Sigmoid colon (tissue), 7 donors: ENCODE results near the gene COG5. TPM values are rescaled to one million over a fixed set of nuclear protein-coding genes. Genes with fewer than 3 reads are reported as not detected.
A peak's percentile ranks its signal among the peaks of the same experiment; 100 is the strongest.

Source experiments
- DNase-seq: peaks from one replicate; pipeline ENCODE4 v3.0.0-alpha.2; 2019
- H3K27ac ChIP-seq, 4 donors: fragments of 200-600 bp; sonication (generic); one replicate each; pipeline ENCODE4 v1.5.1; 2016 to 2019; ENCODE audit warnings: mild to moderate bottlenecking in 1 of 4
- H3K27me3 ChIP-seq, 3 donors: fragments of 200-600 bp; sonication (generic); one replicate each; pipeline ENCODE4 v1.5.1; 2019; ENCODE audit warnings: mild to moderate bottlenecking in 1 of 3
- H3K36me3 ChIP-seq, 4 donors: fragments of 200-600 bp; sonication (generic); one replicate each; pipeline ENCODE4 v1.5.1; 2016 to 2019
- H3K4me1 ChIP-seq, 4 donors: fragments of 200-600 bp; sonication (generic); one replicate each; pipeline ENCODE4 v1.5.1; 2017 to 2019
- H3K4me3 ChIP-seq, 4 donors: fragments of 200-600 bp; sonication (generic); one replicate each; pipeline ENCODE4 v1.5.1; 2017 to 2019; ENCODE audit warnings: mild to moderate bottlenecking in 2 of 4, moderate library complexity in 1 of 4
- H3K9me3 ChIP-seq, 4 donors: fragments of 200-600 bp in 3 of 4; sonication (generic) in 3 of 4; one replicate each; pipeline versions ENCODE4 v1.5.1 to v1.6.1; 2013 to 2019
- EP300 ChIP-seq, 4 donors: sonication (generic); formaldehyde crosslinking; IDR thresholded peaks; one replicate each; pipeline ENCODE4 v1.6.1; 2017; ENCODE audit warnings: antibody characterized with exemption in 4 of 4
- POLR2A ChIP-seq, 2 donors: fragments of 450-650 bp; IDR thresholded peaks; one replicate each; pipeline ENCODE4 v1.6.1; 2016; ENCODE audit warnings: antibody characterized with exemption in 2 of 2, mild to moderate bottlenecking in 2 of 2, moderate library complexity in 2 of 2
- POLR2AphosphoS5 ChIP-seq, 4 donors: sonication (generic); formaldehyde crosslinking; IDR thresholded peaks; one replicate each; pipeline ENCODE4 v1.6.1; 2017; ENCODE audit warnings: antibody characterized with exemption in 4 of 4
- WGBS, 2 donors: extraction: QIAGEN DNeasy Blood & Tissue Kit; methylation state at CpG; one replicate each; pipeline ENCODE4 v1.1.7; 2013; 5-methylcytosine and 5-hydroxymethylcytosine counted together
- intact Hi-C: fragments of 100-400 bp; cut with DNase I; formaldehyde crosslinking; loops from one replicate; pipeline ENCODE4 v1.15.1; 2023
- polyA plus RNA-seq, 3 donors: library from polyadenylated mRNA; stranded (reverse); fragments of 200-250 nt; gene quantifications; one replicate each; pipeline ENCODE4 v1.2.3, GENCODE V29; 2013
- total RNA-seq, 4 donors: library from RNA; depleted of rRNA; stranded (reverse); fragments of >200 nt; gene quantifications; one replicate each; pipeline ENCODE4 v1.1.0, GENCODE V29; 2016
- TF ChIP-seq, protein P1 (sequence below), 4 experiments: fragments of 450-650 bp in 3 of 4; fragments of 200-600 bp in 1 of 4; IDR thresholded peaks; one replicate each; pipeline ENCODE4 v1.5.1; 2016 to 2019; ENCODE audit warnings: antibody characterized with exemption in 4 of 4, mild to moderate bottlenecking in 3 of 4, moderate library complexity in 2 of 4
- donor health status: healthy with polysubstance abuse.
- donor health status: Bipolar disorder and iron deficiency.
- donor health status: healthy.

COG5 gene
- total and polyA plus RNA-seq, 7 donors = 11.0 to 73.4 (median 27.6) TPM

GRCh38 chr7:107180378-107180777 lies 383.3 kb downstream of the COG5 start:
- no peaks in the 10 kb centered on the region for H3K9me3 ChIP-seq
- H3K27me3 ChIP-seq = no peaks in the 10 kb centered on the region
- H3K4me3 ChIP-seq = no peak overlapping the region
- TF ChIP-seq EP300 (IDR thresholded peaks at IDR 0.05) = no peak
- TF ChIP-seq POLR2A (IDR thresholded peaks at IDR 0.05) = no peak
- intact Hi-C loops = no loop called here
- H3K27ac ChIP-seq = peak overlapping the region in 3 of 4 donors; percentile 22 to 44 (median 26)
- no peak for DNase-seq
- H3K4me1 ChIP-seq = peaks cover 0 to 56% (median 43%) of the 10 kb centered on the region in 4 donors
- peaks cover 0 to 56% (median 8%) of the 10 kb centered on the region in 4 donors for H3K36me3 ChIP-seq
- 4 to 27% methylated on average over 1 of the region's 1 CpG for WGBS, 2 donors

DNA sequence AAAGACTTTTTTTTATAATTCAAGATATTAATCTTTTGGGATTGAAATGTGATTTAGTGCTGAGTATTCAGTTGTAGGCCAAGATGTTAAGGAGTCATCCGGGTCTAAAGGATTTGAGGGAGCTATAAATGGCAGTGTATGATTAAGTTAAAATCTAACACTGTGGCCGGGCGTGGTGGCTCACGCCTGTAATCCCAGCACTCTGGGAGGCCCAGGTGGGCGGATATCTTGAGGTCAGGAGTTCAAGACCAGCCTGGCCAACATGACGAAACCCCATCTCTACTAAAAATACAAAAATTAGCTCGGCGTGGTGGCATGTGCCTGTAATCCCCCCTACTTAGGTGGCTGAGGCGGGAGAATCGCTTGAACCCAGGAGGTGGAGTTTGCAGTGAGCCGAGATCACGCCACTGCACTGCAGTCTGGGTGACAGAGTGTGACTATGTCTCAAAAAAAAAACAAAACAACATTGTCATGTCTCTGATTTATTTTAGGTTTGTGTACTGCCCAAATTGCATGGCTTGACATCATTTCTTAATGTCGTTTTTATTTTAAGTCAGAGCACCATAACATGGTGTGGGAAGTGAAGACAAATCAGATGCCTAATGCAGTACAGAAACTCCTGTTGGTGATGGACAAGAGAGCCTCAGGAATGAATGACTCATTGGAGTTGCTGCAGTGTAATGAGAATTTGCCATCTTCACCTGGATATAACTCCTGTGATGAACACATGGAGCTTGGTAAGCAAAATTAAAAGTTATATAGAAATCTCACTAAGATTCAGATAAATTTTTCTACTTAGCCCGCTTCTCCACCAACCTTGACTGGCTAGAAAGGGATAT lies 384.2 kb downstream of the COG5 start:
- TF ChIP-seq POLR2A (IDR thresholded peaks at IDR 0.05) = no peak
- TF ChIP-seq POLR2AphosphoS5 (IDR thresholded peaks at IDR 0.05) = no peak
- TF ChIP-seq, protein P1, sequence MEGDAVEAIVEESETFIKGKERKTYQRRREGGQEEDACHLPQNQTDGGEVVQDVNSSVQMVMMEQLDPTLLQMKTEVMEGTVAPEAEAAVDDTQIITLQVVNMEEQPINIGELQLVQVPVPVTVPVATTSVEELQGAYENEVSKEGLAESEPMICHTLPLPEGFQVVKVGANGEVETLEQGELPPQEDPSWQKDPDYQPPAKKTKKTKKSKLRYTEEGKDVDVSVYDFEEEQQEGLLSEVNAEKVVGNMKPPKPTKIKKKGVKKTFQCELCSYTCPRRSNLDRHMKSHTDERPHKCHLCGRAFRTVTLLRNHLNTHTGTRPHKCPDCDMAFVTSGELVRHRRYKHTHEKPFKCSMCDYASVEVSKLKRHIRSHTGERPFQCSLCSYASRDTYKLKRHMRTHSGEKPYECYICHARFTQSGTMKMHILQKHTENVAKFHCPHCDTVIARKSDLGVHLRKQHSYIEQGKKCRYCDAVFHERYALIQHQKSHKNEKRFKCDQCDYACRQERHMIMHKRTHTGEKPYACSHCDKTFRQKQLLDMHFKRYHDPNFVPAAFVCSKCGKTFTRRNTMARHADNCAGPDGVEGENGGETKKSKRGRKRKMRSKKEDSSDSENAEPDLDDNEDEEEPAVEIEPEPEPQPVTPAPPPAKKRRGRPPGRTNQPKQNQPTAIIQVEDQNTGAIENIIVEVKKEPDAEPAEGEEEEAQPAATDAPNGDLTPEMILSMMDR (IDR thresholded peaks at IDR 0.05) = no peak
- TF ChIP-seq EP300 (IDR thresholded peaks at IDR 0.05) = no peak
- peaks cover 0 to 64% (median 48%) of the 10 kb centered on the region in 4 donors for H3K4me1 ChIP-seq

GRCh38 chr7:107173691-107174406 lies 389.9 kb downstream of the COG5 start:
- H3K27me3 ChIP-seq = no peaks in the 10 kb centered on the region
- 59 to 63% methylated on average over 4 of the region's 4 CpGs for WGBS, 2 donors
- intact Hi-C loops = no loop called here
- peaks cover 0 to 80% (median 63%) of the 10 kb centered on the region in 4 donors for H3K4me1 ChIP-seq
- TF ChIP-seq EP300 (IDR thresholded peaks at IDR 0.05) = no peak
- no peak for TF ChIP-seq POLR2A (IDR thresholded peaks at IDR 0.05)
- TF ChIP-seq POLR2AphosphoS5 (IDR thresholded peaks at IDR 0.05) = no peak
- TF ChIP-seq, protein P1 (IDR thresholded peaks at IDR 0.05) = no peak
- H3K27ac ChIP-seq = no peak overlapping the region
- no peak for DNase-seq
- no peaks in the 10 kb centered on the region for H3K36me3 ChIP-seq
- H3K9me3 ChIP-seq = no peaks in the 10 kb centered on the region
- no peak overlapping the region for H3K4me3 ChIP-seq

More for the DNA sequence above, 384.2 kb downstream of the COG5 start:
- intact Hi-C loops = no loop called here
- no peak overlapping the region for H3K4me3 ChIP-seq
- 69 to 86% methylated on average over 14 of the region's 14 CpGs for WGBS, 2 donors
- peaks cover 0 to 48% (median 8%) of the 10 kb centered on the region in 4 donors for H3K36me3 ChIP-seq
- no peak for DNase-seq
- H3K27me3 ChIP-seq = no peaks in the 10 kb centered on the region
- H3K9me3 ChIP-seq = no peaks in the 10 kb centered on the region
- H3K27ac ChIP-seq = peak overlapping the region in 2 of 4 donors; percentile 26 to 44

DNA sequence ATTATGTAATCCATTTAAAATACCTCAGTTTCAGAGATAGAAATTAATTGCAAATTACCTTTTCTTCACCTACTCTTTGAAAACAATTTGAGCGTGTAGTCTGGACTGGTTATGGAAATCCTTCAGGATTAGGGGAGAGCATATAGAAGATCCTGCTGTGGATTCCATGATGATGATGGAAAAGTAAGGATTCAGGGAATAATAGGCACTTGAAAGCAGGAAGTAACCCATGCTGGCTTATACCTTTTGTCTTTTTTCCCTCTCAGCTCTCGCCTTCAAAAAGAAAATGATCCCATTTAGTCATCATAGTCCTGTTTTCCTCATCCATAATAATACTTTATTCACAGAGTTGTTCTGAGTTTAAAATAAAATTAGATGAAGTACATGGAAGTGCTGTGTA lies 390.5 kb downstream of the COG5 start:
- intact Hi-C loops = no loop called here
- 87 to 89% methylated on average over 2 of the region's 2 CpGs for WGBS, 2 donors
- Histone ChIP-seq H3K9me3 (no peaks in the 10 kb centered on the region), H3K36me3 (no peaks in the 10 kb centered on the region), H3K27me3 (no peaks in the 10 kb centered on the region), H3K27ac (no peak overlapping the region), H3K4me3 (no peak overlapping the region), H3K4me1 (peaks cover 0 to 76% (median 63%) of the 10 kb centered on the region in 4 donors)
- DNase-seq = no peak
- no peak for TF ChIP-seq POLR2A (IDR thresholded peaks at IDR 0.05)

- peaks cover 0 to 68% (median 58%) of the 10 kb centered on the region in 4 donors for H3K4me1 ChIP-seq
- no peak for DNase-seq
- no peak overlapping the region for H3K4me3 ChIP-seq
- intact Hi-C loops = no loop called here
- peak overlapping the region in 1 of 4 donors; percentile 50 for H3K27ac ChIP-seq
- H3K9me3 ChIP-seq = no peaks in the 10 kb centered on the region
- H3K27me3 ChIP-seq = no peaks in the 10 kb centered on the region
- H3K36me3 ChIP-seq = no peaks in the 10 kb centered on the region
- TF ChIP-seq EP300 (IDR thresholded peaks at IDR 0.05) (no peak), POLR2AphosphoS5 (IDR thresholded peaks at IDR 0.05) (no peak), POLR2A (IDR thresholded peaks at IDR 0.05) (no peak)
- TF ChIP-seq, protein P1 (IDR thresholded peaks at IDR 0.05) = no peak
- WGBS, 2 donors = 58 to 73% methylated on average over 4 of the region's 4 CpGs
Observed at GRCh38 chr7:107172276-107173032, 391.3 kb downstream of the COG5 start.
